ENCODE measurements around the gene ISG20.

DNA sequence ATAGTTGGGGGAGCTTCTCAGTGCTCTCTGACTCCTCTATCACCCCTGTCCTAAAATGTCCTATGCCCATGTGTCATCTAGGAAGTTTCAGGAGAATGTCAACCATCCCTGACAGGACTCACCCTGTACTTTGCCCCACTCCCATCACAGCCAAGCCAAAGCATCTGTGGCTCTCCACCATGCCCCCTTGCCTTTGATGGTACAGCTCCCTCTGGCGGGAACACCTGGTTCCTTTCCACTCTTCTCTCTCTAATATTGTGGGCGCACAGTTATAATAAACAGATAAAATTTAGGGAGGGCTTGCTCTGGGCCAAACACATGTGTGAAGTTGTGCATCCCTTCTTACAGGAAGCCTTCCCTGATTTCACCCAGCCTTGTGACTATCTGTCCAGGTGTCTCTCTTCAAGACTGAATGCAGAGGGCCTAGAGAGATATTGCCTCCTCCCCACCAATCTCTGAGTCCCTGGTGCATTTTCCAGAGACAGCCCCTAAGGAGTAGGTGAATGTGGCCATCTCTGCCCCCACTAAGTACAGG lies 62.8 kb downstream of the ISG20 start:
- TF ChIP-seq, protein P1, sequence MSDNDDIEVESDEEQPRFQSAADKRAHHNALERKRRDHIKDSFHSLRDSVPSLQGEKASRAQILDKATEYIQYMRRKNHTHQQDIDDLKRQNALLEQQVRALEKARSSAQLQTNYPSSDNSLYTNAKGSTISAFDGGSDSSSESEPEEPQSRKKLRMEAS (IDR thresholded peaks at IDR 0.05; ENCODE audit: insufficient read depth, insufficient read length): no peak
- TF ChIP-seq POLR2A (IDR thresholded peaks at IDR 0.05; ENCODE audit: low read depth, low read length) (no peak), CTCF (IDR thresholded peaks at IDR 0.05; ENCODE audit: extremely low read depth in 1 of 2, insufficient read depth in 1 of 2, low read depth in 1 of 2, low read length in 2 of 2) (peak in 1 of 2 donors; percentile 17), POLR2AphosphoS5 (IDR thresholded peaks at IDR 0.05; ENCODE audit: insufficient read depth, low read depth, low read length) (no peak), EZH2 (IDR thresholded peaks at IDR 0.05; ENCODE audit: borderline replicate concordance, low read depth, low read length, severe bottlenecking) (no peak), GATA2 (IDR thresholded peaks at IDR 0.05; ENCODE audit: insufficient read depth, insufficient read length, low read depth, low read length) (no peak), MYC (IDR thresholded peaks at IDR 0.05; ENCODE audit: low read depth, low read length) (no peak), JUN (IDR thresholded peaks at IDR 0.05; ENCODE audit: borderline replicate concordance, insufficient read depth, insufficient read length, low read depth) (no peak), FOS (IDR thresholded peaks at IDR 0.05; ENCODE audit: borderline replicate concordance, insufficient read depth, low read length) (no peak)

All from endothelial cell of umbilical vein (primary cell).